MCF 10A (cell line): ENCODE measurements around the gene ZNF177. TPM values are rescaled to one million over a fixed set of nuclear protein-coding genes. Genes with fewer than 3 reads are reported as not detected.

ENCODE experiments used
- BruUV-seq: library from RNA; stranded (reverse); fragments of 400-500 nt; replicated peaks from 2 replicates; lab custom pipeline; 2021; lab: Mats Ljungman, UMichigan
- CTCF ChIA-PET: fragments of 300-600 bp; sonication (Branson Sonifier 250); formaldehyde crosslinking; extraction: SDS; loops from one replicate; lab custom pipeline; 2021; ENCODE audit warnings: antibody characterized with exemption, inconsistent platforms; lab: Yijun Ruan, JAX
- POLR2A ChIA-PET: fragments of 300-600, 350-650 bp; sonication (Branson Sonifier 250); formaldehyde crosslinking; extraction: SDS; loops from one replicate; lab custom pipeline; 2020; ENCODE audit warnings: antibody characterized with exemption, inconsistent platforms; lab: Yijun Ruan, JAX
- DNase-seq: peaks from one replicate; pipeline ENCODE4 v3.0.0-alpha.2; 2018; ENCODE audit not compliant: unreplicated experiment
- H3K27ac Mint-ChIP-seq: one replicate; pipeline ENCODE4 v1.8.0; 2022; ENCODE audit warnings: mild to moderate bottlenecking, low read depth, mixed read lengths; ENCODE audit not compliant: unreplicated experiment
- H3K27me3 Mint-ChIP-seq: one replicate; pipeline ENCODE4 v1.8.0; 2022; ENCODE audit warnings: mixed read lengths; ENCODE audit not compliant: insufficient read depth, unreplicated experiment
- H3K36me3 Mint-ChIP-seq: one replicate; pipeline ENCODE4 v1.8.0; 2022; ENCODE audit warnings: mild to moderate bottlenecking, moderate library complexity, mixed read lengths; ENCODE audit not compliant: insufficient read depth, unreplicated experiment
- H3K4me1 Mint-ChIP-seq: one replicate; pipeline ENCODE4 v1.8.0; 2022; ENCODE audit warnings: mixed read lengths; ENCODE audit not compliant: insufficient read depth, unreplicated experiment
- H3K4me3 Mint-ChIP-seq: one replicate; pipeline ENCODE4 v1.8.0; 2022; ENCODE audit warnings: mild to moderate bottlenecking, moderate library complexity, mixed read lengths; ENCODE audit not compliant: unreplicated experiment
- H3K9me3 Mint-ChIP-seq: one replicate; pipeline ENCODE4 v1.8.0; 2022; ENCODE audit warnings: mixed read lengths; ENCODE audit not compliant: unreplicated experiment
- CTCF ChIP-seq: fragments of 200-600 bp; IDR thresholded peaks from one replicate; pipeline ENCODE4 v1.8.0; 2022; ENCODE audit warnings: antibody characterized with exemption, mild to moderate bottlenecking; ENCODE audit not compliant: unreplicated experiment
- intact Hi-C: fragments of 100-400 bp; cut with micrococcal nuclease; formaldehyde crosslinking; loops from 2 replicates; pipeline ENCODE4 v1.14.1; 2022
- total RNA-seq: library from RNA; stranded (reverse); gene quantifications from 2 replicates; pipeline ENCODE4 v1.2.3, GENCODE V29; 2022

Gene ZNF177
- total RNA-seq, 1 experiment from 2014 or later: 0.79 TPM

GRCh38 chr19:9323557-9323918, 39.3 kb upstream of the ZNF177 start:
- no peak for DNase-seq
- no TSS peak for BruUV-seq
- intact Hi-C loops: no loop called here
- no peak for TF ChIP-seq CTCF
- no peaks in the 10 kb centered on the region for H3K27me3 Mint-ChIP-seq
- peaks cover 10% of the 10 kb centered on the region for H3K36me3 Mint-ChIP-seq
- peak overlapping the region; percentile 79 for H3K4me3 Mint-ChIP-seq
- H3K4me1 Mint-ChIP-seq: no peaks in the 10 kb centered on the region
- POLR2A ChIA-PET: interaction anchor here (0.5 to 2.0 kb wide), 8 partner anchors 11 to 445 kb away, joined by 3 to 14 read pairs (median 4); partner anchors contain the start of genes ZNF266, ZNF699 and ZNF846
- H3K9me3 Mint-ChIP-seq: no peaks in the 10 kb centered on the region
- CTCF ChIA-PET: interaction anchor here (0.7 to 1.7 kb wide), 3 partner anchors 13 to 304 kb away, joined by 3 to 8 read pairs (median 4); partner anchors contain the start of gene ZNF699
- H3K27ac Mint-ChIP-seq: peak overlapping the region; percentile 50

DNA sequence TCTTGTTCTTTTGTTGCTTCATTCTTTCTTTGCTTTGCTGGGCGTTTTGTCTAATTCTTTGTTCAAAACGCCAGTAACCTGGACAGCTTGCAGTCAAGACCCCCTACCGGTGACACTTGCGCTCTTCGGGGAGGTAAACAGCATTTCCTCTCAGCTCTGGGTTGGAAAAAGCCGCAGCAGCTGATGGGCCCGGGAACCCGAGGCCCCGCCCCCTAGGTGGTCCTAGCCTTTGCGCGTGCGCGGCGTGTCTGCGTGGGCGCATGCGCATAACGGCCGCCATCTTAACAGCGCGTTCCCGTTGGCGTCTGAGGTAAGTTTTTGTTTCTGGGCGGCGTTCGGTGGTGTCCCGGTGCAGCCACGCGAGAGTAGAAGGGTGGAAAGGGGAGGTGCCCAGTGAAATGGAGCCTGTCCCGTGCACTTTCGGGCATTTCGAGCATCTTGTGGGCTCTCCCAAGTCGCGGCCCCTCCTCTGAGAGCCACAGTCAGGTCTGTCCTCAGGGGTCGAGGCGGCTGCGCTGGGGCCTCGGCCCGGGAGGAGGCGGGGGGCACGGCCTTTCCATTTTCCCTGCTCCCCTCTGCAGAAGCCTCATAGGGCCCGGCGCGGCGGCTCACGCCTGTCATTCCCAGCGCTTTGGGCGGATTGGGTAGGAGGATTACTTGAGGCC, 38.8 kb upstream of the ZNF177 start, which contains the start of gene ZNF559:
ZNF559 (plus strand) TSS at position 261 of the 665 bp plus-strand sequence. CDS start 14,371 bp downstream, outside the sequence.
- Mint-ChIP-seq H3K36me3 (peaks cover 10% of the 10 kb centered on the region), H3K27me3 (no peaks in the 10 kb centered on the region), H3K9me3 (no peaks in the 10 kb centered on the region), H3K4me1 (no peaks in the 10 kb centered on the region), H3K27ac (peak within 1 kb of the TSS; percentile 50), H3K4me3 (peak within 1 kb of the TSS; percentile 79)
- BruUV-seq: no TSS peak
- intact Hi-C loops: no loop called here
- DNase-seq: peak; percentile 95
- CTCF ChIA-PET: interaction anchor here (0.7 to 0.9 kb wide), 2 partner anchors 14 to 303 kb away, joined by 3 to 8 read pairs; partner anchors contain the start of gene ZNF699
- TF ChIP-seq CTCF: no peak
- POLR2A ChIA-PET: interaction anchor here (0.5 to 2.0 kb wide), 8 partner anchors 11 to 444 kb away, joined by 3 to 14 read pairs (median 4); partner anchors contain the start of genes ZNF266, ZNF699 and ZNF846

DNA sequence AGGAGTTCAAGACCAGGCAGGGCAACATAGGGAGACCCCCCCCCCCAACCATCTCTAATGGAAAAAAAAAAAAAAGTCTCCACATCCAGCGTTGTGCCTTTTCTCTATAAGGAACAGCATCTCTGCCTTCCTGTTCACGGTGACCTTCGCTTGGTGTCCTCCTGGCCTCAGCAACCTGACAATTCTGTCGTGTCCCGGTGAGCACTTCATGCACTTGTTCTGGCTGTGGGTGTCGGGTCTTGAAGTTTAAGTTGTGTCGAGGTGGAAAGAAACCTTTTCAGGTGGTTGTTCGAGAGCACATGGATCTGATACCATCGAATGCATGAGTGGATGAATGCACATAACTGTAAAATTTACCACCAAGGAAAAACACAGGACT, 38.2 kb upstream of the ZNF177 start:
- Mint-ChIP-seq H3K27me3 (no peaks in the 10 kb centered on the region), H3K4me1 (no peaks in the 10 kb centered on the region), H3K9me3 (no peaks in the 10 kb centered on the region), H3K4me3 (peak overlapping the region; percentile 79), H3K36me3 (peaks cover 15% of the 10 kb centered on the region), H3K27ac (peak overlapping the region; percentile 50)
- no peak for TF ChIP-seq CTCF
- POLR2A ChIA-PET: no interaction called here
- no TSS peak for BruUV-seq
- CTCF ChIA-PET: no interaction called here
- no peak for DNase-seq
- intact Hi-C loops: no loop called here

DNA sequence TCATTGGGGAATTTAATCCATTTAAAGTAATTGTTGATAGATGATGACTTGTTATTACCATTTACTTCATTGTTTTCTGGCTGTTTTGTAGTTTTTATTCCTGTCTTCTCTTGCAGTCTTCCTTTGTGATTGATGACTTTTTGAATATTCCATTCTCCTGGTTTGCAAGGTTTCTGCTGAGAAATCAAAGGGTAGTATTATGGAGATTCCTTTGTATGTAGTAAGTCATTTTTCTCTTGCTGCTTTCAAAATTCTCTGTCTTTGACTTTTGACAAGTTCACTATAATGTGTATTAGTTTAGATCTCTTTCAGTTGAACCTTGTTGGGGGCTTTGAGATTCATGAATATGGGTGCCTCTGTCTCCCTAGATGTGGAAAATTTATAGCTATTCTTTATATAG, 32.8 kb upstream of the ZNF177 start:
- Mint-ChIP-seq H3K27ac (no peak overlapping the region), H3K27me3 (no peaks in the 10 kb centered on the region), H3K36me3 (peaks cover 21% of the 10 kb centered on the region), H3K4me3 (no peak overlapping the region), H3K9me3 (peaks cover 10% of the 10 kb centered on the region), H3K4me1 (no peaks in the 10 kb centered on the region)
- intact Hi-C loops: no loop called here
- BruUV-seq: no TSS peak
- ChIA-PET POLR2A (no interaction called here), CTCF (no interaction called here)
- DNase-seq: no peak
- no peak for TF ChIP-seq CTCF
